ENCODE data around the gene MAGIX.

- TF ChIP-seq CTCF (conservative IDR thresholded peaks at IDR 0.05) (no peak), ZFX (IDR thresholded peaks at IDR 0.05) (no peak)
Measured at GRCh38 chrX:49214996-49215526, 52.5 kb downstream of the MAGIX start.
